Tongue (tissue), 2 donors: ENCODE measurements around the gene UGT1A10. TPM values are rescaled to one million over a fixed set of nuclear protein-coding genes. Genes with fewer than 3 reads are reported as not detected.
A peak's percentile ranks its signal among the peaks of the same experiment; 100 is the strongest.

Experiments used
- DNase-seq: peaks from one replicate; pipeline ENCODE4 v3.0.0-alpha.2; 2015
- total RNA-seq: library from RNA; depleted of rRNA; stranded (reverse); fragments of >200 nt; gene quantifications from one replicate; pipeline ENCODE4 v1.2.3, GENCODE V29; 2014

UGT1A10 gene
- total RNA-seq, 1 donor from 2014 or later = not detected

DNA sequence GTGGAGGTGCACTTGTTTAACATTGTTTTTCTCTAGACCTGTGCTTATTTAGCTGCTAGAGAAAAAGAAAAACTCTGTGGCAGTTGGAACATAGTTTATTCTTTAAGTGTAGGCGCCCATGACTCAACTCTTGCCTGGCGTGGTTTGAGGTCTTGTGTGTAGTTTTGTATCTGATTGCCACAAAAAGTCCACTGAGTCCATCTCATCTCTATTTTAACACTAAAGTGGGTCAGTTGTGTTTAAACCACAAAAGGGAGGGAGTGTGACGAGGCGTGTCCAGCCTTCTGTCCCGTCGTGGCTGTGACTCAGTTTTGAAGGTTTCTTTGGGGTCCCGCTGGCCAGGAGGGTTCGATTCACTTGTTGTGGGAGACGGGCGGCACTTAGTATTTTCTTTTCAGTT, 20.2 kb downstream of the UGT1A10 start:
- no peak for DNase-seq

DNA sequence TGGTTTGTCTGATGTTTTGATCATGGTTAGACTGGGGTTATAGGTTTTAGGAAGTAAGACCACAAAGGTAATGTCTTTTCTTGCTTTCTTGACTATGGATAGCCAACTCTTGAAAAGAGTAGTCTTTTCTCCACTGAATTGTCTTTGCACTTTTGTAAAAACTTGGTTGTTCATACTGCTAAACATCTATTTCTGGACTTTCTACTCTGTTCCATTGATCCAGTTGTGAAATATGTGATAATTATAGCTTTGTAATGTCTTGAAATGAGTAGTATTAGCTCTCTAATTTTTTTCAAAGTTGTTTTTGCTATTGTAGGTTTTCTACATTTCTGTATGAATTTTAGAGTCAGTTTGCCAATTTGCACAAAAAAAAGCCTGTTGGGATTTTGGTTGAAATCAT, 22.4 kb downstream of the UGT1A10 start:
- DNase-seq = no peak

DNA sequence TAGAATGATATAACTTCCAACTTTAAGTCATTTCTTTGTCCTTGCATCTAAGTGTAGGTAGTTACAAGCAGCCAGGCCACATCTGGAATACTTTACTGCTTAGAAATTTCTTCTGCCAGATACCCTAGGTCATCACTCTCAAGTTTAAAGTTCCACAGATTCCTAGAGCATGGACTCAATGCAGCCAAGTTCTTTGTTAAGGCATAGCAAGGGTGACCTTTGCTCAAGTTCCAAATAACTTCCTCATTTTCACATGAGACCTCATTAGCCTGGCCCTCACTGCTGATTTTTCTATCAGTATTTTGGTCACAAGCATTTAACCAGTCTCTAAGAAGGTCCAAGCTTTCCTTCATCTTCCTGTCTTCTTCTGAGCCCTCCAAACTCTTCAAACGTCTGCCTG, 27.7 kb downstream of the UGT1A10 start:
- DNase-seq = no peak

DNA sequence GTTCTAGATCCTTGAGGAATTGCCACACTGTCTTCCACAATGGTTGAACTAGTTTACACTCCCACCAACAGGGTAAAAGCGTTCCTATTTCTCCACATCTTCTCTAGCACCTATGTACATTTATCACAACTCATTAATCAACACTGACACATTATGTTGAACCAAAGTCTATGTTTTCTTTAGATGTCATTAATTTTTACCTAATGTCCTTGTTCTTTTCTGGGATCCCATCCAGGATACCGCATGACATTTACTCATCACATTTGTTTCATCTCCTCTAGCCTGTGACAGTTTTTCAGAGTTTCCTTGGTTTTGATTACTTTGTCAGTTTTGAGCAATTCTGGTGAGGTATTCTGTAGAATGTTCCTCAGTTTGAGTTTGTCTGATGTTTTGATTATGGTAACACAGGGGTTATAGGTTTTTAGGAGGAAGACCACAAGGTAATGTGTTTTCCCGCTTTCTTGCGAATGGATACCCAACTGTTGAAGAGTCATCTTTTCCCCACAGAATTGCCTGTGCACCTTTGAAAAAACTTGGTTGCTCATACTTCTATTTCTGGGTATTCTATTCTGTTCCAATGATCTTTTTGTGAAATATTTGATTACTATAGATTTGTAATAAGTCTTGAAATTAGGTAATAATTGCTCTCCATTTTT, 32.5 kb downstream of the UGT1A10 start:
- DNase-seq = no peak

DNA sequence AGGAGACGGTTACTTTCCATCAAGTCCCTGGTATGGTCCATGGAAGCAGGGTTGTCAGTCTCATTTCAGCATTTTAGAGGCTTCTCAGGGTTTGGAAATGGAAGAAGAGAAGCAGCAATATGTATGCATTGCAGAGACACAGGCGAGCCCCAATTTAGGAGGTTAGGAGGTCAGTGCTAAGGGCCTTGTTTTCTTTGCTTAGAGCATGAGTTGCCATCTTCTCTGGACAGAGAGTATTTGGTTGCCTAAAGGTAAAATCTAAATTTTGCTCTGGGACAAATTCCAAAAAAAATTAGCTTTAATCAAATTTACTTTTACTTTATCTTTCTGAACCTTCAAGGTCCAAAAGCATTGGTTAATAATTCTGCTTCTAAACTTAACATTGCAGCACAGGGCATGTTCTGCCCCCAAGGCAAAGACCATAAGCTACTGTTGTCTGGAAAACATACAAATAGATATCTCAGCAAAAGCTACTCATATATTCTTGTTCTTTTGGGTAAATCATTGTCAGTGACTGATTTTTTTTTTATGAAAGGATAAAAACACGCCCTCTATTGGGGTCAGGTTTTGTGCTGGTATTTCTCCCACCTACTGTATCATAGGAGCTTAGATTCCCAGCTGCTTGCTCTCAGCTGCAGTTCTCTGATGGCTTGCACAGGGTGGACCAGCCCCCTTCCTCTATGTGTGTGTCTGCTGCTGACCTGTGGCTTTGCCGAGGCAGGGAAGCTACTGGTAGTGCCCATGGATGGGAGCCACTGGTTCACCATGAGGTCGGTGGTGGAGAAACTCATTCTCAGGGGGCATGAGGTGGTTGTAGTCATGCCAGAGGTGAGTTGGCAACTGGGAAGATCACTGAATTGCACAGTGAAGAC, 35.3 kb downstream of the UGT1A10 start, which contains the start of gene UGT1A9:
Gene UGT1A9, plus strand, starts transcription at position 609 of the 872 bp plus-strand sequence. Its CDS starts 37 bp downstream, at position 646.
- DNase-seq = no peak

DNA sequence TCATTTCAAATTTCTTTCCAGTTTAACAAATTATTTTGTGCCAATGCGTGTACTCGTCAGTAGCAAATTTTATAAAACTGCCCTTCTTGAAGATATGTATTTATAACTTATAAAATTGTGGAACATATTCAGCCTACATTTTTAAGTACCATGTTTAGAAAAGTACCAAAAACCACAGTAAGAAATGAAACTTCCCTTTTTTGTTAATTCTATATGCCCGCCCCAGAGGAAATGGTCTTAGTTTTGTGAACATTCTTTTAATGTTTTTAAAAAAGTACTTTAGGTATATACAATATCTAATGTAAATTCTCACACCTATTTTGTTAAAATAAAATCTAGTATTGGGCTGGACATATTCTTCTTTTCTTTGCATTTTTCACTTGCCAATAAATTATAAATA, 36.6 kb downstream of the UGT1A10 start:
- DNase-seq = no peak

DNA sequence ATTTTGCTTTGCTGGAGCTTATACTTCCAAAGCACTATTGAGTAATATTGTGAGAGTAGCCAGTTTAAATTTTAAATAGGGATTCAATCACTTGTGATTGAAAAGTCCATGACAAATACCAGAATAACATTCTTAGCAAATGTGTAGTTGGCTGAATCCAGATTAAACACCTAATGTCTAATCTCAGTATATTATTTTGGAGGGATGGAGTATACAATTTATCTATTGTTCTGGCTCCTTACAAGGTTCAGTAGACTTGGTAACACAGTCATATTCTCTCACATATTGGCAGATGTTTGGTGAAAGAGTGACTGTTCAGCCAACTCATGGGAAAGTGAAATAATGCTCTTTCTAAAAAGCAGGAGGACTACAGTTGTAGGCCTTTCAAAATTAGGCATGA, 37.6 kb downstream of the UGT1A10 start:
- no peak for DNase-seq

DNA sequence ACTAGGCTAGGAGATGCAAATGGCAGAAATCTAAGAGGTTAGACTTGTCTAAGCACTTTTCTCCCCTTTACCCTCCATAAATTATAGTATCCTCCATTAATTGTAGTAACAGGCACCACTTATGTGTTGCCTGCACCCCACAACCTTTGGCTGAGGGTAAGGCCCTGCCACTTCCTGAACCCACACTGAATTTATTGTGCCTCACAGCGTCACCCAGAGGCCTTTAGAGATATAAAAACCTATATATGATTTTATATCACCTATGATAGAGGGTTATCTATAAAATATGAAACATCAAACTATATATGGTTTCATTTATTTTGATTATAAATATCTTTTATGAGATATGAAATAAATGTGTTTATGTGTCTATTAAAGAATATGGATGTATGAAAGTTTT, 38.1 kb downstream of the UGT1A10 start:
- no peak for DNase-seq

DNA sequence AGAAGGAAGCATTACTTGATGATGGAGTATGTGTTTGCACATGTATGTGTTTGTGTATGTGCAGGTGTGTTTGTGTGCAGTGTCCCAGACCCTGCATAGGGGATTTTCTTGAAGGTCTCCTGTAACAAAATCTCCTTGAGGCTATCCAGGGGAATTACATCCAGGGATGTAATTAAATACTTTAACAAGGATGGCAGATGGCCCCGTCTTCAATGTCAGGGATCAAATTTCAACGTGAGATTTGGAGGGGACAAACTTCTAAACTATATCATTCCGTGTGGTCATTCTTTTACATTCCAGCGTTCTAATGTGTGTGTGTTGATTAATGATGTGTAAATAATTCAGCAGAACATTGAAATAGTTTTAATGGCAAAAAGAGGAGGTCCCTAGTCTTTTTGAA, 38.7 kb downstream of the UGT1A10 start:
- no peak for DNase-seq

DNA sequence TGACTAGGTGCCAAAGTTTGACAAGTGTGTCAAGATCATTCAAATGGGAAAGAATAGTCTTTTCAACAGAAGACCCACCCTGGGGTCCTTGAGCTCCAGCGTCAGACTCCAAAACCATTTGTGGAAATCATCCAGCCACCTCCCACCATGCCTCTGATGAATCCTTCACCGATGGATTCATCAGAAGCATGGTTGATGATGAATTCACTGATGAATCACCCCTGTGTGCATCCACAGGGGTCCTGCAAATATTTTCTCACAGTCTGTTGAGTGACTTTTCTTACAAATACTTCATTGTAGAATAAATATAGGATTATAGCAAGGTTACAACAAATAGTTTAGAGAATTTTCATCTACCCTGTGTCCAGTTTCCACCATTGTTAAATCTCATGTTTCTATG, 39.8 kb downstream of the UGT1A10 start:
- no peak for DNase-seq

DNA sequence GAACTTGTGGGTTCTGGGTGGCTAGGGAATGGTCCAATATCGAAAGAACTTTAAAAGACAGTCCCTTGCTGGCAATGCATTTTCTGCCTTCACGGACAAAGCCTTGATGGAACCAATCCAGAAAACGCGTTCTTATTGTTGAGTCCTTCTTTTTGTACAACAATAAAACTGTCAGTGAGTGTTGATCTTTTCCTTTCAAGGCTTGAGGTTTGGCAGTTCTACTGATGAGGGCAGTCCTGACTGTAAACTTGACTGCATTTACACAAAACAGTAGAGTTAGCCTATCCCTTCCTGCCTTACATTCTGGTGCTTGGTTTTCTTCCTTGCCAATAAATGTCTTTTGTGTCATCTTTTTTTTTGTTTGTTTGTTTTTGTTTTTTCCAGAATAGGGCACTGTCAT, 42.9 kb downstream of the UGT1A10 start:
- no peak for DNase-seq

DNA sequence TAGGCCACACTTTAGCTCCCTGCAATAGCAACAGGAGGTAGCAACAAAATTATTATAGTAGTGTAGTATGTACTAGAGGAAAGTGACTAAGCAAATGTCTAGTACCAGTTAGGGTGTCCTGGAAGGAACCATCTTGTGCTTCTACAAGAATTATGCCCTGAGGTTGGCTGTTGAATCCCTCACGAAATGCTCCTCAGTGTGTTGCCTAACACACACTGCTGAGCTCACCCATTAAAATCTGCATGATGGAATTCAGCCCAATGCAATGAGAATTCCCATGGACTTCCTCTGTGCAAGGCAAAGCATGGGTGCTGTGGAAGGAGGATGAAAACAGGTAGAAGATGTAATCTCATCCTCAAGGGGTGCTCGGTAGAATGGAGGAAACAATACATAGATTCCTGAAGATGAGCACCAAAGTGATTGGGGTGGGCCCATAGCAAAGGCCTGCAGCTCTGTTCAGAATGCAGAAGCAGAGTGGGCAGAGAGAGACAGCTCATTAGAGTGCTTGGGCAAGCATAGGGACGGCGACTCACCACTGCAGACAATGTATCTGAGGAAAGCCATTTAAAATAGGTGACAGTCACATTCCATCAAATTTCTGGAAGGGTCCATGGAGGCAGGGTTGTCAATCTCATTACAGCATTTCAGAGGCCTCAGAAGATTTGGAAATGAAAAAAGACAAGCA, 44.3 kb downstream of the UGT1A10 start:
- no peak for DNase-seq

DNA sequence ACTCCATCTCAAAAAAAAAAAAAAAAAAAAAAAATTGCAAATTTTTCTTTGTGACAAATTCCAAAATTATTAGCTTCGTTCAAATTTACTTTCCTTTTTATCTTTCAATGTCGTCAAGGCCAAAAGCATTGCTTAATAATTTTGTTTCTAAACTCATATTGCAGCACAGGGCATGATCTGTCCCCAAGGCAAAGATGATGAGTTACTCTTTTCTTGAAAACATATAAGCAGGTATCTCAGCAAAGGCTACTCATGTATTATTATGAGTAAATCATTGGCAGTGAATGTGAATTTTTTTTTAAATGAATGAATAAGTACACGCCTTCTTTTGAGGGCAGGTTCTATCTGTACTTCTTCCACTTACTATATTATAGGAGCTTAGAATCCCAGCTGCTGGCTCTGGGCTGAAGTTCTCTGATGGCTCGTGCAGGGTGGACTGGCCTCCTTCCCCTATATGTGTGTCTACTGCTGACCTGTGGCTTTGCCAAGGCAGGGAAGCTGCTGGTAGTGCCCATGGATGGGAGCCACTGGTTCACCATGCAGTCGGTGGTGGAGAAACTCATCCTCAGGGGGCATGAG, 45.4 kb downstream of the UGT1A10 start, which contains the start of gene UGT1A7:
Gene UGT1A7, plus strand, starts transcription at position 381 of the 579 bp plus-strand sequence. Its CDS starts 37 bp downstream, at position 418.
- DNase-seq = no peak

DNA sequence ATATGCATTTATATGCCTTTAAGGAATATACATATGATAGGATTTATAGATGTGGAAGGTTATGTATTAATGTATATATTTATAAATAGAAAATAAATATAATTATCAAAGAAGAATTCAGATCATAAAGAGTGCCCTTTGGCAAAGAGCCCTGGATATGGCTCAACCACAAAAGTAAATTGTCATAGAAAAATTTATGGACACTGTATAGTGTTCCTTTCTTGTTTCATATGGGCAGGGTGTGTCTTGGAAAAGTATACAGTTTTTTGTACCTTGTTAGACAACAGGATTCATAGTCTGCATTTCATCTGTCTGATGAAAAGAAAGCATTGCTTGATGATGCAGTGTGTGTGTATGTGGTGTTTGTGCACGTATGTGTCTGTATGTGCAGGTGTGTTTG, 48.4 kb downstream of the UGT1A10 start:
- DNase-seq = no peak

DNA sequence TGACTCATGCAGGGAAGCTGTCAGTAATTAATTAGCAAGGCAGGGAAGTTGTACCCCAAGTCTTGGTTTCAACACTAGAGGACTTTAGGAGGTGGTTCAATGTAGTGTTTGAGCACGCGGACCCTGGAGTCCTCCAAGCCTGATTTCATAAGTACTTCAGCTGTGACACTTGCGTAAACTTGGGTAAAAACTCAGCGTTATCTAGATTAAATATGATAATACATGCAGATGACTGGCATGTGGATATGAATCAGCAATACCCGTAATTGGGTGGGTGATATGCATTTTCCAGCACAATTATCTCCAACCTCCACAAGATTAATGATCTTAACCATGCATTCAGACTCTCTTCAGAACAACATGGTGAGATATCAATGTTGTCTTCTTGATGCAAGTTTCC, 50.7 kb downstream of the UGT1A10 start:
- no peak for DNase-seq

DNA sequence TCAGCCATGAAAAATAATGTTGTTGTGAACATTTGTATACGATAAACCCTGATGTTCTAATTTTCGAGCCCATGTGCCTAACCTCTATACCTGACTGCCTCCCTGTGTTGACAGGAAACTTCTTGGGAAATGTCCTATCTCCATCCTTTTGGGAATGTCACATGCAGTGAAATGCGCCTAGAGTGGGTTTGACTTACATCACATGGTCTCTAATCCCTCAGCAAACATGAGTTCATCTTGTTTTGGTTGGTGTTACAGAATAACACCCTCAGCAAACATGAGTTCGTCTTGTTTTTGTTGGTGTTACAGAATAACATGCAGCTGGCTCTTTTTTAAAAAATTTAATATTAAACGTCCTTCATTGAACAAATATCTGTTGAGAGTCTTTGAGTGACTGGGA, 52.1 kb downstream of the UGT1A10 start:
- DNase-seq = no peak

DNA sequence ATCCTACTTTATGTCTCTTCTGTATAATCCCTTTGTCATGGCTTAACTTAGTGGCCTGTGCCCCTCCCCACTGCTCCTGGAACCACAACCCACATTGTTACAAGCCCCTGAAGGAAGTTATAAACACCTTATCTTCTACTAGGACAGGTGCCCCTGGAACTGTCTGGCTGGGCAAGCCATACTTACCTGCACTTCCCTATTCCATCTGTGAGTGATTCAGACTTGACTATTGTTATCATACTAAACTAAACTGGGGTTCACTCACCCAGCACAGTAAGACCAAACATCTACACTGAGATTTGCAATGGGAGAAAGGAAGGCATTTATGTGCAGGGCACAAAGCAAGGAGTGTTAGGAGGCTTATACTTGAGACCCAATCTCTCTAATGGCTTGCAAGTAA, 52.8 kb downstream of the UGT1A10 start:
- no peak for DNase-seq

DNA sequence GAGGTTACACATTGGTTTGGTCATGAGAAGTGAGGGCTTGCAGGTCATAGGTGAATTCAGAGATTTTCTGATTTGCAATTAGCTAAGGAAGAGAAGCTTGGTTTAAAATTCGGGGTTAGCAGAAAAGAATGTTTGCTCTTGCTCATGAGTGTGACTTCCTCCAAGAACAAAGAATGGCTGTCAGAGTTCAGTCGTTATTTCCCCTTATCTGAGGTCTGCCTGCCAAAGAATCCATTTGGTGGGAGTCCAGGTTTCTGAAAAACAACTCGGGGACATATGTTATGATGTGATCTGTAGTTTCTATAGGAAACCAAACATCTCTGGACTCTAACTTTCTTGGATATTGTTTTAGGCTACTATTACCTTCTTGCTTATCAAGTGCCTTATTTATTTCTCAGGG, 53.3 kb downstream of the UGT1A10 start:
- DNase-seq = no peak

DNA sequence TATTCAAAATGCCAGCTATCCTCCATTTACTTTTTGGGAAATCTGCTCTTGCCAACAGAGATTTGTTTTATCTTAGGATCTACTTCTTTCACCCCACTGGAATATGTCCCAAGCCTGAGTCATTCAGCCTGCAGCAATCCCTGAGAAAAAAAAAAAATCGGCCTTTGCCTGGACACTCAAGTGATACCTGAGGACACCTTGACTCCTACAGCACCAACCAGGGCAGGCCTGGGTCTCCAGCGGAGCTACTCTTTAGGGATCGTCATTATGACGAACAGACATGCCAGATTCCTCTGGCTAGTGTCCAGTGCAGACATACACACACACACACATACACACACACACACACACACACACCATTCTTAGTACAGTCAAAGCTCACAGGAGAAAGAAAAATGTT, 54.2 kb downstream of the UGT1A10 start:
- DNase-seq = no peak

DNA sequence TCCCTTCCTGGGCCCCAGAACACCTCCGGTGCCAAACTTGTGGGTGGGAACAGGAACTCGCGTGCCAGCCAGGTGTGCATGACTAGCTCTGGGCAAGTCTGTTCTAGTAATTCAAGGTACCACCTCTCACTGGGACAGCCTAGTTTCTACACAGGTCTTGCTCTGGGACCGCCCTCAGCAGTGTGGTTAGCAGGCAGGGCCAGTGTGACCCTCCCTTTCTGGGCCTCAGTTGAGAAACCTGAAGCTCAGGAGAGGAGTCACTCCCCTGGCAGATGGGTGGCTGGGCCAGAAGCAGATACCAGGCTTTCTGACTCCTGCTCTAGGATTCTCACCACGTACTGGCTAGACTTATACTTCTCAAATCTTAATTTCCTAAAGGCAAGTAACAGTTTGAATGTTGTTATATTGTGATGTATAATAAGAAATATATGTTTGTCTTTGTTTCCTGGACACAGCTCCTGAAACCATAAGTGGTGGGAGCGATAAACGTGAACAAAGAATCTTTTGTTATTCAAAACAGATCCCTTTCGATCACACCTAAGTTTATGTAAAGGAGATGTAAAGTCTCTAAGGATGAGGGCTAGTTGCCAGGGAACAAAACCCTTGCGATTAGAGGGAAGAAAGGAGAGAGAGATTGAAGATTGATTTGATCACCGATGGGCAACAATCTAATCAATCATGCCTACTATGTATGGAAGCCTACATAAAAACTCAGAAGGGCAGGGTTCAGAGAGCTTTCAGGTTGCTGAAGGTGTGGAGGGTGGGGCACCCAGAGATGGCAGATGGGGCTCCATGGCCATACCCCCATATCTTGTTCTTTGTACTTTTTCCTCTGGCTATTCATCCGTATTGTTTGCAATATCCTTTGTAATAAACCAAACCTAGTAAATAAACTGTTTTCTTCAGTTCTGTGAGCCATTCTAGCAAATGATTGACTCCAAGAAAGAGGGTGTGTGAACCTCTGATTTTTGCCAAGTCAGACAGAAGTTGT, 55.5 kb downstream of the UGT1A10 start:
- peak; percentile 30 for DNase-seq

DNA sequence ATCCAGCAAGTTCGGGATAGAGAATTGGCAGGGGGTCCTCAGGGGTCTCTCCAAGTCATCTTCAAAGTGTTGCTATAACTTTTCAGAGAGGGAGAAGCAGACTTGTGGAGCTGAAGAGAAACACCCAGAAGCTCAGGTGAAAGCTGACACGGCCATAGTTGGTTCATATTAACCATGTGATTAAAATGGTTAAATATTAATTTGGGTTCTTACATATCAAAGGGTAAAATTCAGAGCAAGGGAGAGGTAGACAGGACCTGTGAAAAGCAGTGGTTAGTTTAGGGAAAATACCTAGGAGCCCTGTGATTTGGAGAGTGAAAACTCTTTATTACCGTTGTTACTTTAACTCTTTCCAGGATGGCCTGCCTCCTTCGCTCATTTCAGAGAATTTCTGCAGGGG, 56.4 kb downstream of the UGT1A10 start, which contains the start of gene UGT1A6:
Gene UGT1A6, plus strand, starts transcription at position 243 of the 400 bp plus-strand sequence. Its CDS starts 115 bp downstream, at position 358.
- DNase-seq = no peak
